ENCODE data around the gene DMXL2.
"Not testable (repeated sequence)": the region's sequence is repeated elsewhere in the genome, so short reads cannot be mapped to it uniquely, and the experiment has no call there.

DMXL2 gene

GRCh38 chr15:51622604-51623370 is at the start of gene DMXL2:
Gene DMXL2, minus strand, starts transcription at chr15:51622771. Its CDS starts 226 bp downstream, at chr15:51622545.
- DNase-seq, result peak; percentile 86

- no peak for DNase-seq
Measured at GRCh38 chr15:51672155-51672687, 49.6 kb upstream of the DMXL2 start.

GRCh38 chr15:51669381-51669780 is 46.8 kb upstream of the DMXL2 start:
- DNase-seq, result no peak

DNA sequence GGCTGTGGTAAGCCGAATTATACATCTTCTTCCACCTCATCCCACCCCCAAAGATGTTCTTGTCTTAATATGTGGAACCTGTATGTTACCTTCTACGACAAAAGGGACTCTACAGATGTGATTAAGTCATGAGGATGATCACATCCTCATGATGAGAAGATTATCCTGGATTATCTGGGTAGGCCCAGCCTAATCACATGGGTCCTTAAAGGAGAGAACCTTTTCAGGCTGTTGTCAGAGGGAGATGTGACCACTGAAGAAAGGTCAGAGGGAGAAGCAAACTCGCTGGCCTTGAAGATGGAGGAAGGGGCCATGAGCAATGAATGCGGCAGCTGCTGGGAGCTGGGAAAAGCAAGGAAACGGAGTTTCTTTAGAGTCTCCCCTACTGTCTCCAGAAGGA is 45.9 kb upstream of the DMXL2 start:
- no peak for DNase-seq

GRCh38 chr15:51667478-51667877 is 44.9 kb upstream of the DMXL2 start:
- no peak for DNase-seq

- DNase-seq, result no peak
Measured at GRCh38 chr15:51661072-51661471, 38.5 kb upstream of the DMXL2 start.

DNA sequence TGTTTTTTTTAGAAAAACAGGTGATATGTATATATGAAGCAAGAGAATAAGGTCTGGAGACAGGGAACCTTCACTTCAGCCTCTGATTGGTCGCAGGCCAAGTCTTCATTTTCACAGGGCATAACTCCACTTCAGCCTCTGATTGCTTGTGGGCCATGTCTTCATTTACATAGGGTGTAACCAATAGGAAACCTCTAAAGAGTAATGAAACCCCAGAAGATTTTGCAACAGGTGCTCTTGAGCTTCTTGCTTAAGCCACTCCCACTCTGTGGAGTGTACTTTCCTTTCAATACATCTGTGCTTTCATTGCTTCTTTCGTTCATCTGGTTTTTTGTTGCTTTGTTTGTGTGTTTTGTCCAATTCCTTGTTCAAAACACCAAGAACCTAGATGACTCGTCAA is 36.1 kb upstream of the DMXL2 start:
- DNase-seq, result no peak

- DNase-seq, result not testable (repeated sequence)
Measured at GRCh38 chr15:51655401-51656057, 33.0 kb upstream of the DMXL2 start.

- no peak for DNase-seq
Measured at GRCh38 chr15:51652084-51652668, 29.6 kb upstream of the DMXL2 start.

GRCh38 chr15:51649659-51650521 is 27.3 kb upstream of the DMXL2 start:
- DNase-seq, result peak; percentile 65

GRCh38 chr15:51648643-51649042 is 26.1 kb upstream of the DMXL2 start:
- DNase-seq, result not testable (repeated sequence)

GRCh38 chr15:51648101-51648500 is 25.5 kb upstream of the DMXL2 start:
- not testable (repeated sequence) for DNase-seq

DNA sequence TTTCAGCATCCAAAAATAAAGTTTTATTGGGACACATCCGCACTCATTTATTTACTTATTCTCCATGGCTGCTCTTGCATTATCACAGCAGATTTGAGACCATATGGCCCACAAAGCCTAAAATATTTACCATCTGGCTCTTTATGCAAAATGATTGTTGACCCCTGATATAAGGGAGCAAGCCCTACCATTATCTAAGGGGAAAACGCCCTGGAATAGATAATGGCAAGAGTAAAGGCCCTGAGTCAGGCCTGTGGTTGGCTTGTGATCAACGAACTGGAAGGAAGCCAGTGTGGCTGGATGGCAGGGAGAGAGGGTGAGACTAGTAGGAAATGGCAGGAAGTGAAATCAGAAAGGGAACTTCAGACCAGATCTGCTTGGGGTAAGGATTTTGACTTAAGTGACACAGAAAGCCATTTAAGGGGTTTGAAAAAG is 24.6 kb upstream of the DMXL2 start:
- peak; percentile 79 for DNase-seq

GRCh38 chr15:51642696-51643095 is 20.1 kb upstream of the DMXL2 start:
- DNase-seq, result no peak

- no peak for DNase-seq
Measured at GRCh38 chr15:51641490-51642130, 19.0 kb upstream of the DMXL2 start.

DNA sequence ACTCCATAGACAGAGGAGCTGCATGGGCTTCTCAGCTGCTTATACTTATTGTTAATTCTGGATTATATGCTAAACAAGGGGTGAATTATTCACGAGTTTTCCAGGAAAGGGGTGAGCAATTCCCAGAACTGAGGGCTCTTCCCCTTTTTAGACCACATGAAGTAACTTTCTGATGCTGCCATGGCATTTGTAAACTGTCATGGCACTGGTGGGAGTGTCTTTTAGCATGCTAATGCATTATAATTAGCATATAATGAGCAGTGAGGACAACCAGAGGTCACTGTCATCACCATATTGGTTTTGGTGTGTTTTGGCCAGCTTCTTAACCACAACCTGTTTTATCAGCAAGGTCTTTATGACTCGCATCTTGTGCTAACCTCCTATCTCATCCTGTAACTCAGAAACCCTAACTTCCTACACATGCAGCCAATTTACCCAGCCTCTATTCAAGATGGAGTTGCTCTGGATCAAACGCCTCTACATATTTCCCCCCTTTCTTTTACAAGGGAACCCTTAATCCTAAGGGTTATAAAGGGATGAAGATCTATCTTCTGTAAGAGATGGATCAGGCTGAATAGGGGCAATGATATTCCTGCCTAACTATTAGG is 12.1 kb upstream of the DMXL2 start:
- DNase-seq, result no peak

DNA sequence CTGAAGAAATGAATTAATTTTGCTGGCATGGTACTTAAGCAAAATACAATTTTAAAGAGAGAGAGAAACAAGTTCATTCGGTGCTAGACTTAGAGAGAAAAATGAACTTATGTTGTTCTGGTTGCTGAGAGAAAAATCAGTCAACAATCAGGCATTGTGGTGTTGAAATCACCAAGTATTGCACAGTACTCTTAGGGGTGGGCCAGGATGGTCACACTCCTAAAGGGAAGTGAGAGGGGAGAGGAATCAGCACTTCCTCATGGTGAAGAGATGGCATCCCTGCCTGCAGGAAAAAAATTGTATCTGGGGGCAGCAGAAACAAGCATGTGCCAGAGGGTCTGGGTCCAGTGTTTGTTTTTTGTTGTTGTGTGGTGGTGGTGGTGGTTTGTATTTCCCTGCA is 7.0 kb upstream of the DMXL2 start:
- DNase-seq, result no peak

GRCh38 chr15:51625236-51625635 is 2.7 kb upstream of the DMXL2 start:
- DNase-seq, result no peak

DNA sequence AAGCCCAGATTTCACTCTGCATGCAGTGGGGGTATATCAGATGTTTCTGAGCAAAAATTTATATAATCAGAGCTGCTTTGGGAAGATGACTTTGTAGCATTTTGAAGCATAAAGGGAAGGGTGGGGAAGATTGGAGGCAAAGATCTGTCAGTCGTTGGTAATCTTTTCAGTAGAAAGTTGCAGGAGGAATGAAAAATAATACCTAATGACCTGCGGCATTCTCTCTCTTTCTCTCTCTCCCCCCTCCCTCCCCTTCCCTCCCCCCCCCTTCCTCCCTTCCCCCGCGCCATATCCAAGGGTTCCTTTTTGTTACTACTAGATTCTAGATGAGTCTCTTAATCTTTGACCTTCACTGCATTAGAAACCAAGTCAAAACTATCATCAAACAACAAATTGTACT is 1.5 kb upstream of the DMXL2 start:
- DNase-seq, result no peak

GRCh38 chr15:51623386-51623938 is 891 bp upstream of the DMXL2 start:
- no peak for DNase-seq

DNA sequence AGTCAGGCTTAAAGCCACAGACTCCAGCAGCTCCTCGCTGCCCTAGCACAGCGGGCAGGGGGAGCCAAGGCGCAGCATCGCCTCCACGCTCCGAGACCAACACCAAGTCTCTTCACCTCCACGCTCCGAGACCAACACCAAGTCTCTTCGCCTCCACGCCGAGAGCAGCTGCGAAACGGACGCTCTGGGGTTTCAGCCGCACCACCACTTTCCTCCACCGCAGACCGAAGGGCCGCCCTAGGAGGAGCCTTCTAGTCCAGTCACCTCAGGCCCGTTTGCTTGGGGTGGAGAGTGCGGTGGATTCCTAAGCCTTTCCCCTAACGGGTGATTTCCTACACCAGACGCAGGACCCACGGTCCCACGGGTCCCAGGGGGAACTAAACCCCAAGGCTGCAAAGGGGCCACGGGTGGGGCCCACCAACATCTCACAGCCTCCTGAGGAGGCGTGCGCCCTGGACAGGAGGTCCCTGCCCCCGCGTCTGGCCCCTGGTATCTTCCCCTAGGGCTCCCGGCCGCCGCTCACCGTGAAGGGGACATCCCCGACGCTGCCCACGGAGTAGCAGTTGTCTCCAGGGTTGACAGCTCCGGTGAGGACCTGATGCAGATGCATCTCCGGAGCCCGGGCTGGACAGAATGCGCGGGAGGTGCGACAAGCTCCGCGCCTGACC is 501 bp downstream of the DMXL2 start:
- peak; percentile 72 for DNase-seq

All from EL (cell line).